Measurements from ENCODE around the gene GFPT1. TPM values are rescaled to one million over a fixed set of nuclear protein-coding genes. Genes with fewer than 3 reads are reported as not detected.
"Not testable (repeated sequence)": the region's sequence is repeated elsewhere in the genome, so short reads cannot be mapped to it uniquely, and the experiment has no call there.

GFPT1 gene
- total RNA-seq, 1 donor from 2014 or later, result 126 TPM

DNA sequence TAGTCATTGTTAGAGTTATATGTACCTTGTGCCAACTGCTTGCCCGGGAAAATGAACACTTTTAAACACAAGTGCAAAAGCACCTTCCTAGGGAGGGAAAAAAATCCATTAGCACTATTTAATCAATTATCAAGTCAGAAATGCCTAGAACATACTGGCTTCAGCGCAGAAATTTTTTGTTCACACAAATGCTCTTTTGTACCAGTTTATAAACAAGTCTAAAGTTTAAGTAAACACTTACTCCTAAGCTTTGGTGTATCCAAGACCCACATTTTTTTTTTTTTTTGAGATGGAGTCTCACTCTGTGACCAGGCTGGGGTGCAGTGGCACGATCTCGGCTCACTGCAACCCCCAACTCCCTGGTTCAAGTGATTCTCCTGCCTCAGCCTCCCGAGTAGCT is 30.6 kb downstream of the GFPT1 start:
- TF ChIP-seq EZH2 (IDR thresholded peaks at IDR 0.05; ENCODE audit: insufficient read depth, low read length) (no peak), CTCF (IDR thresholded peaks at IDR 0.05; ENCODE audit: insufficient read depth, low read depth, low read length) (no peak)
- Histone ChIP-seq H3K9ac (ENCODE audit: low read length) (no peak overlapping the region), H3K4me2 (ENCODE audit: low read length) (no peak overlapping the region), H3K36me3 (ENCODE audit: insufficient read depth, low read length) (peaks cover 59% of the 10 kb centered on the region), H3K4me3 (ENCODE audit: insufficient read depth, low read depth, low read length) (no peak overlapping the region), H3K27me3 (ENCODE audit: insufficient read depth, low read length) (no peaks in the 10 kb centered on the region), H2AFZ (ENCODE audit: low read depth, low read length) (no peak overlapping the region), H3K27ac (ENCODE audit: low read depth, low read length) (no peak overlapping the region), H3K9me3 (ENCODE audit: insufficient read depth, low read depth, low read length) (no peaks in the 10 kb centered on the region), H4K20me1 (ENCODE audit: insufficient read depth, low read length) (peaks cover 37% of the 10 kb centered on the region), H3K4me1 (ENCODE audit: insufficient read depth, low read length) (no peaks in the 10 kb centered on the region), H3K79me2 (ENCODE audit: insufficient read depth, low read length) (peaks cover 11% of the 10 kb centered on the region)
- DNase-seq (ENCODE audit: low read depth), result no peak
- FAIRE-seq, result no peak
- H3K36me3 Mint-ChIP-seq (ENCODE audit: low read depth, unreplicated experiment), result peaks cover 6% of the 10 kb centered on the region
- H3K4me1 Mint-ChIP-seq (ENCODE audit: low read depth, unreplicated experiment), result no peaks in the 10 kb centered on the region
- no peaks in the 10 kb centered on the region for H3K9me3 Mint-ChIP-seq (ENCODE audit: unreplicated experiment)
- H3K27me3 Mint-ChIP-seq (ENCODE audit: low read depth, unreplicated experiment), result no peaks in the 10 kb centered on the region
- no peak overlapping the region for H3K4me3 Mint-ChIP-seq (ENCODE audit: unreplicated experiment)
- H3K27ac Mint-ChIP-seq (ENCODE audit: unreplicated experiment), result no peak overlapping the region

DNA sequence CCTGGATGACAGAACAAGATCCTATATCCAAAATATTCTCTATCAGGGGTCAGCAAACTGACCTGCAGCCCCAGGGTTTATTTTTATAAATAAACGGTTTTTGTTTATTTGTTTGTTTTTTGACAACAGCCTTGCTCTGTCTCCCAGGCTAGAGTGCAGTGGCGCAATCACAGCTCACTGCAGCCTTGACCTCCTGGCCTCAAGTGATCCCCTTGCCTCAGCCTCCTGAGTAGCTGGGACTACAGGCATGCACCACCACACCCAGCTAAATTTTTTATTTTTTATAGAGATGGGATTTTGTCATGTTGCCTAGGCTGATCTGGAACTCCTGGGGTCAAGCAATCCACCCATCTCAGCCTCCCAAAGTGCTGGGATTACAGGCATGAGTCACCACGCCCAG is 32.1 kb downstream of the GFPT1 start:
- FAIRE-seq; H3K27me3 Mint-ChIP-seq (ENCODE audit: low read depth, unreplicated experiment); H3K9me3 ChIP-seq (ENCODE audit: insufficient read depth, low read depth, low read length); H3K4me3 ChIP-seq (ENCODE audit: insufficient read depth, low read depth, low read length); H3K27ac Mint-ChIP-seq (ENCODE audit: unreplicated experiment); H2AFZ ChIP-seq (ENCODE audit: low read depth, low read length); H3K4me3 Mint-ChIP-seq (ENCODE audit: unreplicated experiment); H3K4me1 Mint-ChIP-seq (ENCODE audit: low read depth, unreplicated experiment); H3K4me2 ChIP-seq (ENCODE audit: low read length); H3K27ac ChIP-seq (ENCODE audit: low read depth, low read length); H3K36me3 Mint-ChIP-seq (ENCODE audit: low read depth, unreplicated experiment); H3K4me1 ChIP-seq (ENCODE audit: insufficient read depth, low read length); H3K9ac ChIP-seq (ENCODE audit: low read length); H3K9me3 Mint-ChIP-seq (ENCODE audit: unreplicated experiment); H3K27me3 ChIP-seq (ENCODE audit: insufficient read depth, low read length); DNase-seq (ENCODE audit: low read depth): not testable (repeated sequence)
- Histone ChIP-seq H3K79me2 (ENCODE audit: insufficient read depth, low read length) (peaks cover 15% of the 10 kb centered on the region), H4K20me1 (ENCODE audit: insufficient read depth, low read length) (peaks cover 45% of the 10 kb centered on the region), H3K36me3 (ENCODE audit: insufficient read depth, low read length) (peaks cover 59% of the 10 kb centered on the region)

DNA sequence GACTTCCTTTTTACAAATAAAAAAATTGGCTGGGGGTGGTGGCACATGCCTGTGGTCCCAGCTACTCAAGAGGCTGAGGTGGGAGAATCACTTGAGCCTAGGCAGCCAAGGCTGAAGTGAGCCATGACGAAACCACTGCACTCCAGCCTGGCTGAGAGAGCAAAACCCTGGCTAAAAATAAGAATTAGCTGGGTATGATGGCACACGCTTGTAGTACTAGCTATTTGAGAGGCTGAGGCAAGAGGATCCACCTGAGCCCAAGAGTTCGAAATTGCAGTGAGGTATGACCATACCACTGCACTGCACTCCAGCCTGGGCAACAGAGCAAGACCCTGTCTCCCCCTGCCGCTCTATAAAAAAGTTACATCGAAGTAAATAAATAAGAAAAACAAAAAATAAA is 33.7 kb downstream of the GFPT1 start:
- Histone ChIP-seq H3K36me3 (ENCODE audit: insufficient read depth, low read length) (peaks cover 59% of the 10 kb centered on the region), H3K27ac (ENCODE audit: low read depth, low read length) (no peak overlapping the region), H3K9ac (ENCODE audit: low read length) (no peak overlapping the region), H3K4me2 (ENCODE audit: low read length) (no peak overlapping the region), H4K20me1 (ENCODE audit: insufficient read depth, low read length) (peaks cover 55% of the 10 kb centered on the region), H2AFZ (ENCODE audit: low read depth, low read length) (no peak overlapping the region), H3K4me1 (ENCODE audit: insufficient read depth, low read length) (no peaks in the 10 kb centered on the region), H3K4me3 (ENCODE audit: insufficient read depth, low read depth, low read length) (no peak overlapping the region), H3K27me3 (ENCODE audit: insufficient read depth, low read length) (no peaks in the 10 kb centered on the region), H3K9me3 (ENCODE audit: insufficient read depth, low read depth, low read length) (no peaks in the 10 kb centered on the region), H3K79me2 (ENCODE audit: insufficient read depth, low read length) (peaks cover 15% of the 10 kb centered on the region)
- H3K4me3 Mint-ChIP-seq (ENCODE audit: unreplicated experiment), result no peak overlapping the region
- DNase-seq (ENCODE audit: low read depth) (no peak), FAIRE-seq (no peak)
- TF ChIP-seq CTCF (IDR thresholded peaks at IDR 0.05; ENCODE audit: insufficient read depth, low read depth, low read length) (no peak), EZH2 (IDR thresholded peaks at IDR 0.05; ENCODE audit: insufficient read depth, low read length) (no peak)
- no peaks in the 10 kb centered on the region for H3K9me3 Mint-ChIP-seq (ENCODE audit: unreplicated experiment)
- H3K4me1 Mint-ChIP-seq (ENCODE audit: low read depth, unreplicated experiment), result no peaks in the 10 kb centered on the region
- no peaks in the 10 kb centered on the region for H3K27me3 Mint-ChIP-seq (ENCODE audit: low read depth, unreplicated experiment)
- H3K27ac Mint-ChIP-seq (ENCODE audit: unreplicated experiment), result no peak overlapping the region
- peaks cover 15% of the 10 kb centered on the region for H3K36me3 Mint-ChIP-seq (ENCODE audit: low read depth, unreplicated experiment)

Measured in astrocyte (in vitro differentiated cells and primary cell).